HepG2 (cell line): ENCODE results near the gene PGPEP1. TPM values are rescaled to one million over a fixed set of nuclear protein-coding genes. Genes with fewer than 3 reads are reported as not detected.

Experiments used
- AKAP8 ChIP-seq: sonication (generic); formaldehyde crosslinking; IDR thresholded peaks from 2 replicates; pipeline ENCODE4 v1.5.1; 2020; ENCODE audit warnings: mild to moderate bottlenecking, missing genetic modification reagents
- ATF5 ChIP-seq: sonication (generic); formaldehyde crosslinking; IDR thresholded peaks from 2 replicates; pipeline ENCODE4 v1.4.0; 2020; ENCODE audit warnings: mild to moderate bottlenecking, low read depth, missing genetic modification reagents
- BCL3 ChIP-seq: sonication (generic); formaldehyde crosslinking; IDR thresholded peaks from 2 replicates; pipeline ENCODE4 v1.5.1; 2020; ENCODE audit warnings: mild to moderate bottlenecking, missing genetic modification reagents, moderate library complexity
- CHD4 ChIP-seq: fragments of 200-600 bp; sonication (generic); IDR thresholded peaks from 2 replicates; pipeline ENCODE4 v1.7.0; 2017; ENCODE audit warnings: mild to moderate bottlenecking, low read length, borderline replicate concordance
- DDIT3 ChIP-seq: sonication (generic); formaldehyde crosslinking; IDR thresholded peaks from 2 replicates; pipeline ENCODE4 v1.4.0; 2020; ENCODE audit warnings: mild to moderate bottlenecking, missing genetic modification reagents
- EHMT2 ChIP-seq: fragments of 200-600 bp; sonication (generic); IDR thresholded peaks from 2 replicates; pipeline ENCODE4 v1.7.0; 2017; ENCODE audit warnings: antibody characterized with exemption, low read depth, low read length, borderline replicate concordance
- KAT7 ChIP-seq: IDR thresholded peaks from 2 replicates; pipeline ENCODE4 v1.6.1; 2018; ENCODE audit warnings: borderline replicate concordance, missing compliant biosample characterization
- KDM5B ChIP-seq: sonication (generic); formaldehyde crosslinking; IDR thresholded peaks from 2 replicates; pipeline ENCODE4 v1.4.0; 2020; ENCODE audit warnings: missing genetic modification reagents, mild to moderate bottlenecking, borderline replicate concordance
- PHF21A ChIP-seq: sonication (generic); formaldehyde crosslinking; IDR thresholded peaks from 2 replicates; pipeline ENCODE4 v1.5.0; 2020; ENCODE audit warnings: mild to moderate bottlenecking, missing genetic modification reagents
- POGZ ChIP-seq: sonication (generic); formaldehyde crosslinking; IDR thresholded peaks from 2 replicates; pipeline ENCODE4 v1.4.0; 2020; ENCODE audit warnings: mild to moderate bottlenecking, missing genetic modification reagents
- POLR2G ChIP-seq: fragments of 200-400 bp; formaldehyde crosslinking; IDR thresholded peaks from 2 replicates; pipeline ENCODE4 v1.6.1; 2018; ENCODE audit warnings: mild to moderate bottlenecking, low read depth, low read length, moderate library complexity
- PRDM4 ChIP-seq: sonication (generic); formaldehyde crosslinking; IDR thresholded peaks from 2 replicates; pipeline ENCODE4 v1.9.0; 2021; ENCODE audit warnings: missing genetic modification reagents, borderline replicate concordance
- SETDB1 ChIP-seq: sonication (generic); formaldehyde crosslinking; IDR thresholded peaks from 2 replicates; pipeline ENCODE4 v1.5.1; 2020; ENCODE audit warnings: missing genetic modification reagents, mild to moderate bottlenecking, borderline replicate concordance
- SP140L ChIP-seq: sonication (generic); formaldehyde crosslinking; IDR thresholded peaks from 2 replicates; pipeline ENCODE4 v1.4.0; 2020; ENCODE audit warnings: missing genetic modification reagents, borderline replicate concordance
- ZBTB1 ChIP-seq: sonication (generic); formaldehyde crosslinking; IDR thresholded peaks from 2 replicates; pipeline ENCODE4 v1.4.0; 2020; ENCODE audit warnings: missing genetic modification reagents, borderline replicate concordance
- ZBTB39 ChIP-seq: sonication (generic); formaldehyde crosslinking; IDR thresholded peaks from 2 replicates; pipeline ENCODE4 v1.5.0; 2020; ENCODE audit warnings: missing genetic modification reagents
- ZNF101 ChIP-seq: sonication (generic); formaldehyde crosslinking; IDR thresholded peaks from 2 replicates; pipeline ENCODE4 v1.4.0; 2020; ENCODE audit warnings: mild to moderate bottlenecking, low read depth, missing genetic modification reagents, borderline replicate concordance
- ZNF124 ChIP-seq: sonication (generic); formaldehyde crosslinking; IDR thresholded peaks from 2 replicates; pipeline ENCODE4 v1.4.0; 2020; ENCODE audit warnings: missing genetic modification reagents
- ZNF260 ChIP-seq: sonication (generic); formaldehyde crosslinking; IDR thresholded peaks from 2 replicates; pipeline ENCODE4 v1.4.0; 2020; ENCODE audit warnings: missing genetic modification reagents, low read depth, mild to moderate bottlenecking, borderline replicate concordance
- ZNF34 ChIP-seq: sonication (generic); formaldehyde crosslinking; IDR thresholded peaks from 2 replicates; pipeline ENCODE4 v1.4.0; 2020; ENCODE audit warnings: mild to moderate bottlenecking, missing genetic modification reagents, borderline replicate concordance
- ZNF446 ChIP-seq: sonication (generic); formaldehyde crosslinking; IDR thresholded peaks from 2 replicates; pipeline ENCODE4 v1.5.0; 2020; ENCODE audit warnings: mild to moderate bottlenecking, missing genetic modification reagents
- ZNF552 ChIP-seq: sonication (generic); formaldehyde crosslinking; IDR thresholded peaks from 2 replicates; pipeline ENCODE4 v1.9.0; 2022; ENCODE audit warnings: missing genetic modification reagents, mild to moderate bottlenecking, borderline replicate concordance
- polyA plus RNA-seq, 8 experiments: library from polyadenylated mRNA; depleted of rRNA in 3 of 8; stranded (reverse) in 7 of 8; unstranded in 1 of 8; fragments of >200 nt; fragmentation: Illumina TruSeq in 4 of 8; extraction: Trizol in 4 of 8; gene quantifications; 2 replicates each; pipeline versions ENCODE4 v1.2.1 to v1.2.3, GENCODE V29; 2011 to 2016; ENCODE audit warnings: low read depth in 4 of 8, missing spikeins in 1 of 8, mixed read lengths in 1 of 8; ENCODE audit not compliant: insufficient read depth in 1 of 8
- total RNA-seq, 5 experiments: library from RNA; depleted of rRNA; stranded (reverse); fragments of >200 nt; fragmentation: Illumina TruSeq; extraction: Trizol; gene quantifications; 2 replicates each; pipeline ENCODE4 v1.2.3, GENCODE V29; 2016; ENCODE audit warnings: low read depth in 1 of 5

Gene PGPEP1
- total and polyA plus RNA-seq, 2 of the 13 experiments (the other 11 are each of a cell fraction or from before 2014, with no cell fraction given), result 53.1 to 56.6 TPM

GRCh38 chr19:18304458-18305310 lies 35.7 kb upstream of the PGPEP1 start (continued):
- TF ChIP-seq SETDB1 (CRISPR knock-in tag) (no peak), POLR2G (peak; percentile 91), POGZ (peak; percentile 51; the same call in 1 of the 2 replicates), AKAP8 (CRISPR knock-in tag) (peak; percentile 31; the same call in 1 of the 2 replicates), ZBTB1 (CRISPR knock-in tag) (no peak), KAT7 (CRISPR knock-in tag) (no peak), ZNF101 (no peak), ZNF552 (CRISPR knock-in tag) (no peak), PRDM4 (CRISPR knock-in tag) (no peak), BCL3 (CRISPR knock-in tag) (peak; percentile 20; the same call in 1 of the 2 replicates), EHMT2 (no peak), CHD4 (no peak), SP140L (CRISPR knock-in tag) (no peak), ZNF446 (CRISPR knock-in tag) (no peak), ZBTB39 (CRISPR knock-in tag) (no peak), ZNF260 (CRISPR knock-in tag) (no peak), ZNF34 (CRISPR knock-in tag) (no peak), ZNF124 (CRISPR knock-in tag) (no peak), KDM5B (CRISPR knock-in tag) (peak; percentile 69; the same call in 1 of the 2 replicates), ATF5 (CRISPR knock-in tag) (0 out of 2 replicates have a peak, but pooled peaks have one; percentile 44), DDIT3 (CRISPR knock-in tag) (no peak), PHF21A (peak; percentile 69; the same call in 1 of the 2 replicates)
